C4-2B (cell line): ENCODE measurements around the gene TUBB1.

Source experiments
- ZFX ChIP-seq: fragments of 450-650 bp; IDR thresholded peaks from 2 replicates; pipeline ENCODE4 v1.6.1; 2017
- TF ChIP-seq, protein P1 (sequence below): fragments of 450-650 bp; conservative IDR thresholded peaks from 2 replicates; pipeline ENCODE4 v1.5.1; 2017; ENCODE audit warnings: mild to moderate bottlenecking

DNA sequence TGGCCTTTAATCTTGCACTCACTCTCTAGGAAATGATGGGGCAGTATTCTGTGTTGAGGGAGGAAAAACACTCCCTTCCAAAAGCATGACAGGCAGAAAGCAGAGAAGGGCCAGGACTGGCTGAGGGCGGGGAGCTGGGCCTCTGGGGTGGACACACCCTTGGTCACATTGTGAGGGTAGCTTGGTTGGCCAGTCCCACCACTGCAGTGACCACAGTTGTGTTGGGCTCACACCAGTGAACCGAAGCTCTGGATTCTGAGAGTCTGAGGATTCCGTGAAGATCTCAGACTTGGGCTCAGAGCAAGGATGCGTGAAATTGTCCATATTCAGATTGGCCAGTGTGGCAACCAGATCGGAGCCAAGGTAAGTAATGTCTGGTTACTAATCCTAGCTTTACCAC is at the start of gene TUBB1:
- TF ChIP-seq, protein P1, sequence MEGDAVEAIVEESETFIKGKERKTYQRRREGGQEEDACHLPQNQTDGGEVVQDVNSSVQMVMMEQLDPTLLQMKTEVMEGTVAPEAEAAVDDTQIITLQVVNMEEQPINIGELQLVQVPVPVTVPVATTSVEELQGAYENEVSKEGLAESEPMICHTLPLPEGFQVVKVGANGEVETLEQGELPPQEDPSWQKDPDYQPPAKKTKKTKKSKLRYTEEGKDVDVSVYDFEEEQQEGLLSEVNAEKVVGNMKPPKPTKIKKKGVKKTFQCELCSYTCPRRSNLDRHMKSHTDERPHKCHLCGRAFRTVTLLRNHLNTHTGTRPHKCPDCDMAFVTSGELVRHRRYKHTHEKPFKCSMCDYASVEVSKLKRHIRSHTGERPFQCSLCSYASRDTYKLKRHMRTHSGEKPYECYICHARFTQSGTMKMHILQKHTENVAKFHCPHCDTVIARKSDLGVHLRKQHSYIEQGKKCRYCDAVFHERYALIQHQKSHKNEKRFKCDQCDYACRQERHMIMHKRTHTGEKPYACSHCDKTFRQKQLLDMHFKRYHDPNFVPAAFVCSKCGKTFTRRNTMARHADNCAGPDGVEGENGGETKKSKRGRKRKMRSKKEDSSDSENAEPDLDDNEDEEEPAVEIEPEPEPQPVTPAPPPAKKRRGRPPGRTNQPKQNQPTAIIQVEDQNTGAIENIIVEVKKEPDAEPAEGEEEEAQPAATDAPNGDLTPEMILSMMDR, result no peak
- TF ChIP-seq ZFX, result no peak
